Measurements from ENCODE around the gene ARHGEF39.
"Not testable (repeated sequence)": the region's sequence is repeated elsewhere in the genome, so short reads cannot be mapped to it uniquely, and the experiment has no call there.

DNA sequence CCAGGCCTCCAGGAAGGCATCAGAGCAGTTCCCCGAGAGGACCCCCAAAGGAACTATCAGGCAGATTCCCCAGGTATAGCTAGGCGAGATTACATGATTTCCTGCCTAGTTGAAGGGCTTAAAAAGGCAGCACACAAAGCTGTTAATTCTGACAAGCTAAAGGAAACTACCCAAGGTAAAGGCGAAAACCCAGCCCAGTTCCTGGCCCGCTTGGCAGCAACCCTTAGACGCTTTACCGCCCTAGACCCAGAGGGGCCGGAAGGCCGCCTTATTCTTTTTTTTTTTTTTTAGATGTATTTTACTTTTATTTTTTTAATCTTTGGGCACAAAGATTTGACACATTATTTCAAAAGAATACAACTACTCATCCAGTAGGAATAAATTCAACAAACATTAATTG lies 26.2 kb downstream of the ARHGEF39 start:
- TF ChIP-seq CTCF (conservative IDR thresholded peaks at IDR 0.05); ZFX (IDR thresholded peaks at IDR 0.05): not testable (repeated sequence)
